GM12878 (cell line): ENCODE results near the gene ULBP1. TPM values are rescaled to one million over a fixed set of nuclear protein-coding genes. Genes with fewer than 3 reads are reported as not detected.

Source experiments
- BHLHE40 ChIP-seq, 2 experiments: fragments of 450-650 bp in 1 of 2; IDR thresholded peaks; 2 replicates each; pipeline ENCODE4 v1.6.1; 2011 to 2017; ENCODE audit warnings: low read depth in 2 of 2, borderline replicate concordance in 1 of 2, improper control_type of control experiment in 1 of 2, low read length in 1 of 2, mild to moderate bottlenecking in 1 of 2
- CHD2 ChIP-seq: IDR thresholded peaks from 2 replicates; pipeline ENCODE4 v1.6.1; 2011; ENCODE audit warnings: low read depth, low read length, improper control_type of control experiment, borderline replicate concordance
- CREB1 ChIP-seq: IDR thresholded peaks from 2 replicates; pipeline ENCODE4 v1.6.1; 2012; ENCODE audit warnings: low read depth, mild to moderate bottlenecking, inconsistent platforms
- FOXK2 ChIP-seq: fragments of 450-650 bp; IDR thresholded peaks from 2 replicates; pipeline ENCODE4 v1.6.1; 2017; ENCODE audit warnings: mild to moderate bottlenecking, moderate library complexity
- GATAD2B ChIP-seq: fragments of 450-650 bp; conservative IDR thresholded peaks from 2 replicates; pipeline ENCODE4 v1.6.1; 2017; ENCODE audit warnings: low read depth, mild to moderate bottlenecking, moderate library complexity
- HDAC6 ChIP-seq: fragments of 200-600 bp; sonication (generic); IDR thresholded peaks from one replicate; pipeline ENCODE4 v1.8.0; 2017; ENCODE audit warnings: antibody characterized with exemption; ENCODE audit not compliant: unreplicated experiment
- IKZF1 ChIP-seq: fragments of 450-650 bp; conservative IDR thresholded peaks from 2 replicates; pipeline ENCODE4 v1.6.1; 2017; ENCODE audit warnings: antibody characterized with exemption, mild to moderate bottlenecking
- IKZF2 ChIP-seq, 2 experiments: fragments of 450-650 bp; IDR thresholded peaks; 2 replicates each; pipeline ENCODE4 v1.6.1; 2017; ENCODE audit warnings: mild to moderate bottlenecking in 2 of 2, moderate library complexity in 2 of 2
- NBN ChIP-seq: fragments of 450-650 bp; IDR thresholded peaks from 2 replicates; pipeline ENCODE4 v1.6.1; 2016
- NFYA ChIP-seq: IDR thresholded peaks from 2 replicates; pipeline ENCODE4 v1.6.1; 2011; ENCODE audit warnings: low read depth, mild to moderate bottlenecking, low read length, improper control_type of control experiment, borderline replicate concordance
- PAX5 ChIP-seq: IDR thresholded peaks from 2 replicates; pipeline ENCODE4 v1.6.1; 2011; ENCODE audit warnings: low read depth, low read length, borderline replicate concordance
- POLR2AphosphoS5 ChIP-seq: IDR thresholded peaks from 2 replicates; pipeline ENCODE4 v1.6.1; 2011; ENCODE audit warnings: mild to moderate bottlenecking, low read length, inconsistent platforms
- POU2F2 ChIP-seq: IDR thresholded peaks from 3 replicates; pipeline ENCODE4 v1.6.1; 2011; ENCODE audit warnings: low read depth, mild to moderate bottlenecking, low read length, borderline replicate concordance
- RCOR1 ChIP-seq: conservative IDR thresholded peaks from 2 replicates; pipeline ENCODE4 v1.6.1; 2012; ENCODE audit warnings: low read depth, low read length, improper control_type of control experiment
- SIN3A ChIP-seq: IDR thresholded peaks from 2 replicates; pipeline ENCODE4 v1.6.1; 2012; ENCODE audit warnings: low read depth, low read length, improper control_type of control experiment
- SMAD5 ChIP-seq: IDR thresholded peaks from 2 replicates; pipeline ENCODE4 v1.6.1; 2016; ENCODE audit warnings: antibody characterized with exemption, low read depth
- ZBED1 ChIP-seq: IDR thresholded peaks from 2 replicates; pipeline ENCODE4 v1.6.1; 2016; ENCODE audit warnings: borderline replicate concordance
- polyA plus RNA-seq, 11 experiments: library from polyadenylated mRNA; depleted of rRNA in 4 of 11; unstranded in 6 of 11; stranded (reverse) in 5 of 11; fragments of >200 nt; fragmentation: Nextera tagmentation in 4 of 11; fragmentation: Illumina TruSeq in 1 of 11; extraction: Ambion mirVana in 4 of 11; extraction: Trizol in 1 of 11; gene quantifications; 1 replicate in 1 of 11; 2 replicates in 10 of 11; pipeline versions ENCODE4 v1.2.1 to v1.2.3, GENCODE V29; 2011 to 2016; ENCODE audit warnings: inconsistent platforms in 2 of 11, missing spikeins in 2 of 11, low read depth in 1 of 11
- total RNA-seq, 4 experiments: library from RNA; depleted of rRNA in 3 of 4; stranded (reverse); fragments of >200 nt in 3 of 4; fragmentation: Illumina TruSeq in 1 of 4; extraction: Trizol in 1 of 4; gene quantifications; 2 replicates each; pipeline versions ENCODE4 v1.2.1 to v1.2.3, GENCODE V29; 2013 to 2021
- TF ChIP-seq, protein P1 (sequence below): IDR thresholded peaks from 2 replicates; pipeline ENCODE4 v1.6.1; 2012; ENCODE audit warnings: low read depth, low read length, improper control_type of control experiment
- TF ChIP-seq, protein P2 (sequence below): fragments of 450-650 bp; IDR thresholded peaks from 2 replicates; pipeline ENCODE4 v1.6.1; 2014; ENCODE audit warnings: mild to moderate bottlenecking
- TF ChIP-seq, protein P3 (sequence below): IDR thresholded peaks from 2 replicates; pipeline ENCODE4 v1.6.1; 2011; ENCODE audit warnings: low read depth, low read length, improper control_type of control experiment, borderline replicate concordance
- TF ChIP-seq, protein P4 (sequence below): fragments of 450-650 bp; formaldehyde crosslinking; IDR thresholded peaks from 2 replicates; pipeline ENCODE4 v1.5.0; 2022; ENCODE audit warnings: mild to moderate bottlenecking, missing genetic modification characterization
- TF ChIP-seq, protein P5 (sequence below): IDR thresholded peaks from 2 replicates; pipeline ENCODE4 v1.6.1; 2012; ENCODE audit warnings: low read depth, low read length, improper control_type of control experiment
- TF ChIP-seq, protein P6 (sequence below): IDR thresholded peaks from 2 replicates; pipeline ENCODE4 v1.6.1; 2012; ENCODE audit warnings: low read depth, low read length, improper control_type of control experiment

The ULBP1 gene
- total and polyA plus RNA-seq, 10 of the 15 experiments (the other 5 are each of a cell fraction or from before 2014, with no cell fraction given): 0.02 to 0.12 (median 0.04) TPM; not detected in 7

DNA sequence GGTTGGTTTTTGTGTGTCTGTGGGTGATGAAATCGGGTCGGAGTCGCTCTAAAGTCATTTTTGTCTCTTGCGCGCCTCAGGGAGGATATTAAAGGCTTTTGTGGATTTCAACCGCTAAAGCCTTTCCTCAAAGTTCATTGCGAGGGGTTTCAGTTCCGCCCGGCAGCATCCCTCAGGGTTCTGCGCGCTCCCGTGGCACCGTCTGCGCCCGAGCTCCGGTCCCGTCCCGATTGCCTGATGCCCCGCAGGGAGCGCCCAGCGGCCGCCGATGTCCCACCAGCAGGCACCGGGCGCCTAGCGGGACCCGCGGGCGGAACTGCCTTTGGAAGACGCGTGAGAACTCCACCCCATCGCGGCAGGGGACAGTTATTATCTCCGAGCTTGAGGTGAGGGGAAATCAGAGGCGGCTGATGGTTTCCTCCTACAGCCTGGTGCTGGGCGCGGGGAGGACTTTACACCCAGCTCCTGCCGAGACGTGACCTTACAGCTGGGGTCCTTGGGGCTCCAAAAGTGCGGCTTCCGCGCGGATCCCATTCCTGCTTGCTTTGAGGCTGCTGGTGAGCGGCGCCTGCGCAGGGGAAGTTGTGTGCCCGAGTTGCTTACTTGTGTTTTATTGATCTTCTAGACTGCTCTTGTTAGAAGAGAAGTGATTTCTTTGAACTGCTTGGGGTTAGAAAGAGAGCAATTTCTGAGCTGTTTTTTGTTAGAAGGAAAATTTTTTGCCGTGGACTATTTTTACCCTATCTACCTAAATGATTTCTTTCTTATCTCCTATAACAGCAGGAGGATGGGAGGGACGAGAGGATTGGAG lies 27.1 kb downstream of the ULBP1 start (continued):
- TF ChIP-seq POU2F2: no peak
- TF ChIP-seq FOXK2: no peak
- TF ChIP-seq, protein P1, sequence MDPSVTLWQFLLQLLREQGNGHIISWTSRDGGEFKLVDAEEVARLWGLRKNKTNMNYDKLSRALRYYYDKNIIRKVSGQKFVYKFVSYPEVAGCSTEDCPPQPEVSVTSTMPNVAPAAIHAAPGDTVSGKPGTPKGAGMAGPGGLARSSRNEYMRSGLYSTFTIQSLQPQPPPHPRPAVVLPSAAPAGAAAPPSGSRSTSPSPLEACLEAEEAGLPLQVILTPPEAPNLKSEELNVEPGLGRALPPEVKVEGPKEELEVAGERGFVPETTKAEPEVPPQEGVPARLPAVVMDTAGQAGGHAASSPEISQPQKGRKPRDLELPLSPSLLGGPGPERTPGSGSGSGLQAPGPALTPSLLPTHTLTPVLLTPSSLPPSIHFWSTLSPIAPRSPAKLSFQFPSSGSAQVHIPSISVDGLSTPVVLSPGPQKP: no peak
- 0 out of 2 replicates have a peak, but pooled peaks have one; percentile 51 for TF ChIP-seq GATAD2B
- TF ChIP-seq SMAD5: no peak
- no peak for TF ChIP-seq CREB1
- no peak for TF ChIP-seq POLR2AphosphoS5
- TF ChIP-seq, protein P2, sequence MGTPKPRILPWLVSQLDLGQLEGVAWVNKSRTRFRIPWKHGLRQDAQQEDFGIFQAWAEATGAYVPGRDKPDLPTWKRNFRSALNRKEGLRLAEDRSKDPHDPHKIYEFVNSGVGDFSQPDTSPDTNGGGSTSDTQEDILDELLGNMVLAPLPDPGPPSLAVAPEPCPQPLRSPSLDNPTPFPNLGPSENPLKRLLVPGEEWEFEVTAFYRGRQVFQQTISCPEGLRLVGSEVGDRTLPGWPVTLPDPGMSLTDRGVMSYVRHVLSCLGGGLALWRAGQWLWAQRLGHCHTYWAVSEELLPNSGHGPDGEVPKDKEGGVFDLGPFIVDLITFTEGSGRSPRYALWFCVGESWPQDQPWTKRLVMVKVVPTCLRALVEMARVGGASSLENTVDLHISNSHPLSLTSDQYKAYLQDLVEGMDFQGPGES: no peak
- no peak for TF ChIP-seq CHD2
- TF ChIP-seq, protein P3, sequence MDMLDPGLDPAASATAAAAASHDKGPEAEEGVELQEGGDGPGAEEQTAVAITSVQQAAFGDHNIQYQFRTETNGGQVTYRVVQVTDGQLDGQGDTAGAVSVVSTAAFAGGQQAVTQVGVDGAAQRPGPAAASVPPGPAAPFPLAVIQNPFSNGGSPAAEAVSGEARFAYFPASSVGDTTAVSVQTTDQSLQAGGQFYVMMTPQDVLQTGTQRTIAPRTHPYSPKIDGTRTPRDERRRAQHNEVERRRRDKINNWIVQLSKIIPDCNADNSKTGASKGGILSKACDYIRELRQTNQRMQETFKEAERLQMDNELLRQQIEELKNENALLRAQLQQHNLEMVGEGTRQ: no peak
- TF ChIP-seq PAX5: 0 out of 2 replicates have a peak, but pooled peaks have one; percentile 20
- TF ChIP-seq, protein P4, sequence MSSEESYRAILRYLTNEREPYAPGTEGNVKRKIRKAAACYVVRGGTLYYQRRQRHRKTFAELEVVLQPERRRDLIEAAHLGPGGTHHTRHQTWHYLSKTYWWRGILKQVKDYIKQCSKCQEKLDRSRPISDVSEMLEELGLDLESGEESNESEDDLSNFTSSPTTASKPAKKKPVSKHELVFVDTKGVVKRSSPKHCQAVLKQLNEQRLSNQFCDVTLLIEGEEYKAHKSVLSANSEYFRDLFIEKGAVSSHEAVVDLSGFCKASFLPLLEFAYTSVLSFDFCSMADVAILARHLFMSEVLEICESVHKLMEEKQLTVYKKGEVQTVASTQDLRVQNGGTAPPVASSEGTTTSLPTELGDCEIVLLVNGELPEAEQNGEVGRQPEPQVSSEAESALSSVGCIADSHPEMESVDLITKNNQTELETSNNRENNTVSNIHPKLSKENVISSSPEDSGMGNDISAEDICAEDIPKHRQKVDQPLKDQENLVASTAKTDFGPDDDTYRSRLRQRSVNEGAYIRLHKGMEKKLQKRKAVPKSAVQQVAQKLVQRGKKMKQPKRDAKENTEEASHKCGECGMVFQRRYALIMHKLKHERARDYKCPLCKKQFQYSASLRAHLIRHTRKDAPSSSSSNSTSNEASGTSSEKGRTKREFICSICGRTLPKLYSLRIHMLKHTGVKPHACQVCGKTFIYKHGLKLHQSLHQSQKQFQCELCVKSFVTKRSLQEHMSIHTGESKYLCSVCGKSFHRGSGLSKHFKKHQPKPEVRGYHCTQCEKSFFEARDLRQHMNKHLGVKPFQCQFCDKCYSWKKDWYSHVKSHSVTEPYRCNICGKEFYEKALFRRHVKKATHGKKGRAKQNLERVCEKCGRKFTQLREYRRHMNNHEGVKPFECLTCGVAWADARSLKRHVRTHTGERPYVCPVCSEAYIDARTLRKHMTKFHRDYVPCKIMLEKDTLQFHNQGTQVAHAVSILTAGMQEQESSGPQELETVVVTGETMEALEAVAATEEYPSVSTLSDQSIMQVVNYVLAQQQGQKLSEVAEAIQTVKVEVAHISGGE (CRISPR knock-in tag): no peak
- TF ChIP-seq BHLHE40 (IDR thresholded peaks at IDR 0.05; ENCODE audit: borderline replicate concordance in 1 of 2, low read depth in 2 of 2, low read length in 1 of 2): peak in 1 of 2 experiments; percentile 23; a peak in 1 of 4 replicates
- TF ChIP-seq HDAC6: peak; percentile 38
- TF ChIP-seq, protein P5, sequence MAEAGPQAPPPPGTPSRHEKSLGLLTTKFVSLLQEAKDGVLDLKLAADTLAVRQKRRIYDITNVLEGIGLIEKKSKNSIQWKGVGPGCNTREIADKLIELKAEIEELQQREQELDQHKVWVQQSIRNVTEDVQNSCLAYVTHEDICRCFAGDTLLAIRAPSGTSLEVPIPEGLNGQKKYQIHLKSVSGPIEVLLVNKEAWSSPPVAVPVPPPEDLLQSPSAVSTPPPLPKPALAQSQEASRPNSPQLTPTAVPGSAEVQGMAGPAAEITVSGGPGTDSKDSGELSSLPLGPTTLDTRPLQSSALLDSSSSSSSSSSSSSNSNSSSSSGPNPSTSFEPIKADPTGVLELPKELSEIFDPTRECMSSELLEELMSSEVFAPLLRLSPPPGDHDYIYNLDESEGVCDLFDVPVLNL: no peak
- TF ChIP-seq IKZF1: peak; percentile 78
- TF ChIP-seq NBN: no peak
- no peak for TF ChIP-seq RCOR1
- no peak for TF ChIP-seq SIN3A
- peak; percentile 30 to 37; a peak in 1 of 4 replicates for TF ChIP-seq IKZF2 (IDR thresholded peaks at IDR 0.05)
- TF ChIP-seq, protein P6, sequence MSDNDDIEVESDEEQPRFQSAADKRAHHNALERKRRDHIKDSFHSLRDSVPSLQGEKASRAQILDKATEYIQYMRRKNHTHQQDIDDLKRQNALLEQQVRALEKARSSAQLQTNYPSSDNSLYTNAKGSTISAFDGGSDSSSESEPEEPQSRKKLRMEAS: no peak
- TF ChIP-seq ZBED1: no peak
- no peak for TF ChIP-seq NFYA
